GM12875 (cell line): ENCODE measurements around the gene GMPS.
"Not testable (repeated sequence)": the region's sequence is repeated elsewhere in the genome, so short reads cannot be mapped to it uniquely, and the experiment has no call there.

ENCODE experiments used
- H3K4me3 ChIP-seq: one replicate; pipeline ENCODE4 v1.5.1; 2011; ENCODE audit warnings: low read depth, low read length, control low read depth
- CTCF ChIP-seq: IDR thresholded peaks from 2 replicates; pipeline ENCODE4 v1.5.1; 2011; ENCODE audit warnings: low read depth, mild to moderate bottlenecking, control low read depth, inconsistent platforms, low read length, moderate library complexity, borderline replicate concordance; ENCODE audit not compliant: insufficient read depth

The GMPS gene

GRCh38 chr3:155870133-155870944, at the start of gene GMPS:
Gene GMPS, plus strand, starts transcription at chr3:155870650. Its CDS starts 221 bp downstream, at chr3:155870871.
- H3K4me3 ChIP-seq = peak within 1 kb of the TSS; percentile 100
- TF ChIP-seq CTCF = peak; percentile 44

DNA sequence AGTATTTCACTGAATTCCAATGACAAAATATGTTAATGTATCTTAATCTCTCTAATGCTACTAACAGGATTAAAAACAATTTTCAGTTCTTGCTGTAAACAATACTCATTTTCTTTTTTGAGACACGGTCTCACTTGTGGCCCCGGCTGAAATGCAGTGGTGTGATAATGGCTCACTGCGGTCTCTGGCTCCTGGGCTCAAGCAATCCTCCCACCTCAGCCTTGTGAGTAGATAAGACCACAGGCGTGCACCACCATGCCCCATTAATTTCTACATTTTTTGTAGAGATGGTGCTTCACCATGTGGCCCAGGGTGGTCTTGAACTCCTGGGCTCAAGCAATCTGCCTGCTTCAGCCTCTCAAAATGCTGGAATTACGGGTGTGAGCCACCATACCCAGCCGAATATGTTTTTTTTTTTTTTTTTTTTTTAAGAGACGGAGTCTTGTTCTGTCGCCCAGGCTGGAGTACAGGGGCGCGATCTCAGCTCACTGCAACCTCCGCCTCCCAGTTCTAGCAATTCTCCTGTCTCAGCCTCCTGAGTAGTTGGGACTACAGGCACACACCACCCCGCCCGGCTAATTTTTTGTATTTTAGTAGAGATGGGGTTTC, 41.9 kb upstream of the GMPS start:
- H3K4me3 ChIP-seq = not testable (repeated sequence)

DNA sequence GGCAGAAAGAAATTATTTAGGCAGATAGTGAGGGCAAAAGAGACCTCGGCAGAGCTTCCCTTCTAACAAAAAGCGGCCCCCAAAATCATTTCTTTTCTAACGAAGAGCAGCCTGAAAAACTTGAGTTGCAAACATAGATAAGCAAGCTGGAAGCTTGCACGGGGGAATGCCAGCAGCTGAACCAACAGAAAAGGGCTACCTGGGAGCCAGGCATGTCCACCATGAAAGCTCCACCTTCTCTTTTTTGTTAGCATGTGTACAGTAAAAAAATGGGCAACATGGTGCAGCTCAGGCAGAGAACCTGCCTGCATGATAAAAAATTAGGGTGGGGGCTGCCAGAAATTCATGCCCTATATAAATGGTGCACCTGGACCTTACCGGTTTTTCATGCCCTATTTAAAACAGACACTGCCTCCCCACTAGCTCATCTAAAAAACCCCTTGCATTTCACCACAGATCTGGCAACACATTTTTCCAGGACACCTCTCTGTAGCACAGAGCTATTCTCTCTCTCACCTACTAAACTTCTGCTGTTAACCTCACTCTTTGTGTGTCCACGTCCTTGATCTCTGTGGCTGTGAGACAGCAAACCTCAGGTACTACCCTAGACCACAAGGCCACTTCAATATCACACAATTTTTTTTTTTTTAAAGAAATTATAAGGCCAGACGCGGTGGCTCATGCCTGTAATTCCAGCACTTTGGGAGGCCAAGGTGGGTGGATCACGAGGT, 34.9 kb upstream of the GMPS start:
- no peak for TF ChIP-seq CTCF
- no peak overlapping the region for H3K4me3 ChIP-seq

GRCh38 chr3:155843569-155843968, 26.9 kb upstream of the GMPS start:
- TF ChIP-seq CTCF = no peak

DNA sequence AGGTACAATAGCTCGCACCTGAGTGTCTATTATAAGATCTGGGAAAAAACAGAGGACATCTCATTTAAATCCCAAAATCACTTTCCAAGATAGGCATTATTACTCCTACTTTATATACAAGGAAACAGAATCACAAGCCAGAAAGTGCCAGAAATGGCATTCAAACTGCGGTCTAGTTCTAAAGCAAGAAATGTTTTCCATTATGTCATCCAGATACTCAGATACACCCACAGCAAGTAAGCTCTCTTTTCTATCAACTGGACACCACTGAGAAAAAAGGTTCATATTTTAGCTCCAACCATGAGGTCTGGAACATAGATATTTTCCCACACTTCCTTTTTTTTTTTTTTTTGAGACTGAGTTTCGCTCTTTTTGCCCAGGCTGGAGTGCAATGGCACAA, 24.3 kb upstream of the GMPS start:
- no peak for TF ChIP-seq CTCF
- H3K4me3 ChIP-seq = no peak overlapping the region

More at GRCh38 chr3:155843569-155843968, 26.9 kb upstream of the GMPS start:
- no peak overlapping the region for H3K4me3 ChIP-seq

DNA sequence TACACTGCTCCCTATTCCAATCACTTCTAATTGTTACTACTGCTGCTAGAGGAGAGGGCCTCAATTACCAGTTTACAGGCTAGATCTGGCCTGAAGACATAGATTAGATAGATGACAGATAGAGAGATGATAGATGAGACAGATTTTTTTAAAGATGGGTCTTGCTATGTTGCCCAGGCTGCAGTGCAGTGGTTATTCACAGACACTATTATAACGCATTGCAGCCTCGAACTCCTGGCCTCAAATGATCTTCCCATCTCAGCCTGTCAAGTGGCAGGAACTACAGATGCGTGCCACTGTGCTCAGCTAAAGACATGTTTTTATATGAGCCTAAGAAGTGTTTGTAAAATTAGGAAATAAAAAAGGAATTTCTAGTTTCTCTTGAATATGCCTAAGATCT, 22.5 kb upstream of the GMPS start:
- TF ChIP-seq CTCF = no peak
- H3K4me3 ChIP-seq = no peak overlapping the region

GRCh38 chr3:155849404-155849803, 21.0 kb upstream of the GMPS start:
- H3K4me3 ChIP-seq = not testable (repeated sequence)

DNA sequence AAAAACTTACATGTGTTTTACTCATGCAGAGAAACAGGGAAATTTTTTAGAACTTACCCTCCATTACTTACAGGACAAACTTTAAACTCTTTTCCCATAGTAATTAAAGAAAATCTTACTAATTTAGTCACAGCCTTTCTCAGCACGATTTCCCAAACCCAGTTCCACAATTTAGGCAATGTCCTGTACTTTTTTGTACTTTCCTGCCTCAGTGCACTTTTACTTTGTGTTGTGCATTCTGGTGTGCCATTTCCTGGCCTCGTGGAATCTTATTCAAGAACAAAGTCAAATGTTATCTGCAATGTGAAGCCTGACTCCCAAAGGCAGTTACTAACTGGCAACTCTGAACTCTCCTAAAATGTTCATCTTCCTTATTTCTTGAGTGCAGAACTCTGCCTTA, 18.1 kb upstream of the GMPS start:
- no peak for TF ChIP-seq CTCF
- peak overlapping the region; percentile 86 for H3K4me3 ChIP-seq
